HG03045 (cell line): ENCODE results near the gene AXIN1.
"Not testable (repeated sequence)": the region's sequence is repeated elsewhere in the genome, so short reads cannot be mapped to it uniquely, and the experiment has no call there.

Experiments
- ATAC-seq: cut with Tn5 transposase; IDR thresholded peaks from one replicate; pipeline ENCODE4 v1.9.1; 2021; ENCODE audit warnings: mild to moderate bottlenecking, moderate library complexity; ENCODE audit not compliant: unreplicated experiment

The AXIN1 gene

GRCh38 chr16:369866-370436 lies 17.4 kb upstream of the AXIN1 start:
- no peak for ATAC-seq

- no peak for ATAC-seq
Observed at GRCh38 chr16:369275-369865, 16.8 kb upstream of the AXIN1 start.

GRCh38 chr16:368388-369158 lies 16.1 kb upstream of the AXIN1 start:
- no peak for ATAC-seq

GRCh38 chr16:367333-367903 lies 14.9 kb upstream of the AXIN1 start:
- ATAC-seq = no peak

GRCh38 chr16:366476-366875 lies 14.0 kb upstream of the AXIN1 start:
- no peak for ATAC-seq

DNA sequence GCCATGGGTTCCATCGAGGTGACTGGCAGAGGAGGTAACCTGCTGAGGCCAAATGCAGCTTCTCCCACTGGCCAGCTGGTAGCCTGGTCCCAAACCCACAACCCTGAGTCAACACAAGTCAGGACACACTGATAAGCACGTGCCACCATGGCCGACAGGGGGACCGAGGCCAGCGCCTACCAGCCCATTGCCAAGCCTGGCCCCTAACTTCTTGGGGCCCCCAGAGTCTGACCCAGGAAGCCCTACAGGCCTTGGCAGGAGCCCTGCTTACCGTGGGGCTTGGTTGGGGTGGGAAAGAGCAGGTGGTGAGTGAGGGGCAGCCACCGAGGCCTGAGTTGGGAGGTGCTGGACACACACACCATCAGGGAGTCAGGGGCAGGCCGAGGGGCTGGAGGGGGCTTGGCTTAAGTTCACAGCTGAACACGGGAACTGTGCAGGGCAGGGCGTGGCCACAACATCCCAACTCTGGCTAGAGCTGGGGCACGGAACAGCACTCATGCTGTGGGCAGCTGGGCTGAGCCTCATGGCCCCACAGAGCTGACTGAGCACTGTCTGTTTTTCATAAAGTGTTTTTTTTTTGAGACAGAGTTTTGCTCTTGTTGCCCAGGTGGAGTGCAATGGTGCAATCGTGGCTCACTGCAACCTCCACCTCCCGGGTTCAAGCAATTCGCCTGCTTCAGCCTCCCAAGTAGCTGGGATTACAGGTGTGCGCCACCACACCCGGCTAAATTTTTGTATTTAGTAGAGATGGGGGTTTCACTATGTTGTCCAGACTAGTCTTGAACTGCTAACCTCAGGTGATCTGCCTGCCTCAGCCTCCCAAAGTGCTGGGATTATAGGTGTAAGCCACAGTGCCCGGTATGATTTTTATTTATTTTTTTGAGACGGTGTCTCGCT lies 12.3 kb upstream of the AXIN1 start:
- no peak for ATAC-seq

DNA sequence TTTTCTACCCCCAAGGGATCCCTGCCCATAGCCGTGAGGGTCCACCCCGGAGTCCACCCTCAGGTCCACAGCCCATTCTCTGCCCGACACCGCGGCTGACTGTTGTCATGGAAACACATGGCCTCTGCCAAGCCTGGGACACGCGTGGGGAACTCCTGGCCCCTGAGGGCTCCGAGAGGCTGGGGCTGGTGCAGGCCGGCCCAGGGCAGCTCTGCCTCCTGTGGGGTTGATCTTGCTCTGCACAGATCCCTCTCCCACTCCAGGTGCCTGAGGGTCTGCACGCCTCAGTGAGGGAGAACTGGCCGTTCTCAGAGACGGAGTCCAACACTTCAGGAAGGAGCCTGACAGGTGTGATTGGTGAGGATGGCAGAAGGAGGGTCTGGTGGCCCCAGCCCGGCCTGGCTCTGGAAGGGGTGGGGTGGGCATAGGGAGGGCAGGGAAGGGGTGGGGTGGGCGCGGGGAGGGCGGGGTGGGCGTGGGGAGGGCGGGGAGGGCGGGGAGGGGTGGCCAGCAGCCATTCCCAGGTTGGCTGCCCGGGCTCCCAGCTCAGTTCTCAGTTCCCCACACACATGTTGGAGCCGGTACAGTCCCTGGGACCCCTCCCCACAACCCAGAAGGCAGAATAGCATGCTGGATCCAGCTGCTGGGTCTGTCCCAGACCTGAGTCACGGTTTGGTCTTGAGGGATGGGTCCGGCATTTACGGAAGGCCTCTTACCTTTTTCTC lies 11.4 kb upstream of the AXIN1 start:
- no peak for ATAC-seq

DNA sequence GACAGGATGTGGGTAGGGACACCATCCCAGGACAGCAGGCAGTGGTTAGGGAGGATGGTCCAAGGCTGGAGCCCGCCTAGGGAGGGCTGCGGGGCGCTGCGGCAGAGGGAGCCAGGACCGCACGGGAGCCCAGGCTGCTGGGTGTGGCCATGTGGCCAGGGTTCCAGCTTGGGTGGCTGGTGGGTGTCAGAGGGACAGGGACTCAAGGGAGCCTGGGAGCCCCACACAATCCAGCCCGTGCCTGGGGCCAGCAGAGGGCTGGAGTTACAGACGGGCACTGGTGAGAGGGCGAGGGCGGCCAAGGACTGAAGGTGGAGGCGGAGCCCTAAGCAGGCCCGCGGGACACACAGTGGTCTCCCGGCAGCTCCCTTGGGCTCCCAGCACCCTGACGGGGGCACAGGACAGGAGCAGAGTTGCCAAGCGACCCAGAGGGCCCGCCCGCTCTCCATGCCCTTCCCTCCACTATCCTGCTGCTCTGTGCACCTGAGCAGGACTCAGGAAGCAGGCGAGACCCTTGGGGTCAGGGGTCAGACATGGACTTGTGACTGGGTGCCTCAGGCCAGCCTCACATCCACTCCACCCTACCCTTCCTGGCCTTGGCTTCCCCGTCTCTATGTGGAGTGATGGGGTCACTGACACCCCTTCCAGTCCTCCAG lies 10.7 kb upstream of the AXIN1 start:
- no peak for ATAC-seq

DNA sequence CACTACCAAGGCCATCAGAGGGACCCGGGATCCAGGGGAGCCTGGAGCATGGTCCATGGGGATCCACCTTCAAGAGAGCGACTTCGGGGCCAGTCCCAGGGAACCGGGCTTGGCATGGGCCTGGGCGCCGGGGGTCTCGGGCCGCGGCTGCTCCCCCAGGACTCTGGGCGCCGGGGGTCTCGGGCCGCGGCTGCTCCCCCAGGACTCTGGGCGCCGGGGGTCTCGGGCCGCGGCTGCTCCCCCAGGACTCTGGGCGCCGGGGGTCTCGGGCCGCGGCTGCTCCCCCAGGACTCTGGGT lies 10.1 kb upstream of the AXIN1 start:
- ATAC-seq = not testable (repeated sequence)

- peak; percentile 52 for ATAC-seq
Observed at GRCh38 chr16:361872-362701, 9.6 kb upstream of the AXIN1 start.

DNA sequence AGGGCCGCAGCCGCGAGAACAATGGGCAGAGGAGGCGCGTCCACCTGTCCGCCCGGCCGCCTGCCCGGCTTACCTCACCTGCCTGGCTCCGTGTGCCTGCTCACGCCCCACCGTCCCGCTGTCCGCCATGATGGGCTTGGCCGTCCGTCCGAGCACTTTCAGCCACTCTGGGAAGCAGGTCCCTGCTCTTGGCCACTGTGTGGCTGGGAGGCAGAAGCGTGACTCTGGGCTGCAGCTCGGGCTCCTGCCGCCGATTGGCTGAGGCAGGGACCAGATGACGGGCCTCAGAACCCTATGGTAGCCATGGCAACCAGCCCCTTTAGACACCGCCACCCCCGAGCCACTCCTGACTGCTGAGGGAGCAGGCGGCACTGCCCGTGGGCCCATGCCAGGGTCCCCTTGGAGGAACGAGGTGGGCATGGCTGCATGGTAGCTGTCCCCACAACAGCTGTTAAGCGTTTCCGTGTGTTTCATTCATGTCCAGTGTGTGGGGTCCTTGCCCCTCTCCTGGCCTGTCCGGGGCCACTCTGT lies 8.9 kb upstream of the AXIN1 start:
- ATAC-seq = no peak

GRCh38 chr16:360698-361336 lies 8.3 kb upstream of the AXIN1 start:
- ATAC-seq = no peak

DNA sequence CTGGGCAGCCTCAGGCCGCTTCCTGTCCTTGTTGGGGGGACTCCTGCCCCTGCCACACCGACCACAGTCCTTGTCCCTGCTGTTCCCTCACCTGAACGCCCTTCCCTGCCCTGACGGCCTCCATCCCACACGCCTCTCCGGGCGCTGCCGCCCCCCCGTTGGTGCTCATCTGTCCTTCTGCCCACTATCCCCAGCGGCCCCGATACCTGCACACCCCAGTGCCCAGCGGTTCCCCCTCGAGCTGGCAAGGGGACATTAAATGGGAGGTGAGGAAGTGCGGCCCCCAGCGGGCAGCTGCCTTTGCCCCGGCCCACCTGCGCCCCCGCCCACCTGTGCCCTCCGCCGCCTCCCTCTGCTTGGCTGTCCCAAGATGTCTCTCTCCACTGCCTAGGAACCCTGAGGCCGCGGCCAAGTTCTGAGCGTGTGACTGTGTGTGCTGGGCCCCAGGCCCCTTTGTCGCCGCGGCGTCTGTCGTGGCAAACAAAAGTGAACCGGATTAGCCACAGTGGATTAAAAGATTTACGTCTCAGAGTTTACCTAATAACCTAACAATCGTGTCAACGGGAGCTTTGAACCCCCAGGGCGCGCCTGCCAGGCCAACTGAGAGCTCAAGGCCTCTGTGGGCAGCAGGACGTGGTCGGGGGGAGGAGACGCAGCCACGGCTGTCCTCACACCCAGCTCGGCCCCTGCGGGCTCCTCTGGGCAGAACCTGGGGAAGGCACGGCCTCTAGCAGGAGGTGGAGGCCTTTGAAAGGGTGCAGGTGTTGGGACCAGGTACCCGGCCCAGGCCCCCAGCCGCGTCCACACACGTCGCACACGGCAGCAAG lies 7.6 kb upstream of the AXIN1 start:
- ATAC-seq = no peak

GRCh38 chr16:359067-359763 lies 6.7 kb upstream of the AXIN1 start:
- no peak for ATAC-seq

- no peak for ATAC-seq
Observed at GRCh38 chr16:356741-357140, 4.2 kb upstream of the AXIN1 start.

- ATAC-seq = no peak
Observed at GRCh38 chr16:354971-355461, 2.5 kb upstream of the AXIN1 start.
